Measurements from ENCODE around the gene RGS6. TPM values are rescaled to one million over a fixed set of nuclear protein-coding genes. Genes with fewer than 3 reads are reported as not detected.

The RGS6 gene
- total RNA-seq, 1 donor from 2014 or later = not detected

- DNase-seq (ENCODE audit: extremely low read depth, low read depth, low spot score) = no peak
Observed at GRCh38 chr14:72237722-72238666, 305.8 kb downstream of the RGS6 start.

GRCh38 chr14:72243309-72244293 is 311.4 kb downstream of the RGS6 start:
- DNase-seq (ENCODE audit: extremely low read depth, low read depth, low spot score) = no peak

- DNase-seq (ENCODE audit: extremely low read depth, low read depth, low spot score) = no peak
Observed at GRCh38 chr14:72247896-72248465, 315.8 kb downstream of the RGS6 start.

- no peak for DNase-seq (ENCODE audit: extremely low read depth, low read depth, low spot score)
Observed at GRCh38 chr14:72253503-72253902, 321.3 kb downstream of the RGS6 start.

- DNase-seq (ENCODE audit: extremely low read depth, low read depth, low spot score) = no peak
Observed at GRCh38 chr14:72254202-72254936, 322.1 kb downstream of the RGS6 start.

GRCh38 chr14:72254937-72255472 is 322.8 kb downstream of the RGS6 start:
- DNase-seq (ENCODE audit: extremely low read depth, low read depth, low spot score) = no peak

GRCh38 chr14:72256055-72256454 is 323.8 kb downstream of the RGS6 start:
- no peak for DNase-seq (ENCODE audit: extremely low read depth, low read depth, low spot score)

- DNase-seq (ENCODE audit: extremely low read depth, low read depth, low spot score) = no peak
Observed at GRCh38 chr14:72261068-72261467, 328.8 kb downstream of the RGS6 start.

GRCh38 chr14:72262771-72263170 is 330.5 kb downstream of the RGS6 start:
- DNase-seq (ENCODE audit: extremely low read depth, low read depth, low spot score) = no peak

GRCh38 chr14:72264716-72265115 is 332.5 kb downstream of the RGS6 start:
- DNase-seq (ENCODE audit: extremely low read depth, low read depth, low spot score) = no peak

GRCh38 chr14:72270147-72270727 is 338.0 kb downstream of the RGS6 start:
- DNase-seq (ENCODE audit: extremely low read depth, low read depth, low spot score) = no peak

- no peak for DNase-seq (ENCODE audit: extremely low read depth, low read depth, low spot score)
Observed at GRCh38 chr14:72270749-72271148, 338.5 kb downstream of the RGS6 start.

GRCh38 chr14:72275242-72275641 is 343.0 kb downstream of the RGS6 start:
- no peak for DNase-seq (ENCODE audit: extremely low read depth, low read depth, low spot score)

- no peak for DNase-seq (ENCODE audit: extremely low read depth, low read depth, low spot score)
Observed at GRCh38 chr14:72278316-72278715, 346.1 kb downstream of the RGS6 start.

- DNase-seq (ENCODE audit: extremely low read depth, low read depth, low spot score) = no peak
Observed at GRCh38 chr14:72284176-72284575, 351.9 kb downstream of the RGS6 start.

GRCh38 chr14:72290241-72290640 is 358.0 kb downstream of the RGS6 start:
- no peak for DNase-seq (ENCODE audit: extremely low read depth, low read depth, low spot score)

- DNase-seq (ENCODE audit: extremely low read depth, low read depth, low spot score) = no peak
Observed at GRCh38 chr14:72291908-72292688, 359.9 kb downstream of the RGS6 start.

- DNase-seq (ENCODE audit: extremely low read depth, low read depth, low spot score) = no peak
Observed at GRCh38 chr14:72292689-72293024, 360.4 kb downstream of the RGS6 start.

- DNase-seq (ENCODE audit: extremely low read depth, low read depth, low spot score) = no peak
Observed at GRCh38 chr14:72301352-72301751, 369.1 kb downstream of the RGS6 start.
